ENCODE data around the gene SNRNP35.

SNRNP35 gene

GRCh38 chr12:123488539-123489230 lies 30.7 kb downstream of the SNRNP35 start:
- no peak overlapping the region for H3K4me2 ChIP-seq (ENCODE audit: low read depth, low read length, poor library complexity, severe bottlenecking)
- no peaks in the 10 kb centered on the region for H3K9me3 ChIP-seq (ENCODE audit: insufficient read depth, low read depth, low read length)
- H3K9me2 ChIP-seq (replicated peaks; ENCODE audit: low read depth, low read length) = no peaks in the 10 kb centered on the region
- TF ChIP-seq CTCF (conservative IDR thresholded peaks at IDR 0.05; ENCODE audit: low read length) (no peak), EZH2phosphoT487 (IDR thresholded peaks at IDR 0.05; ENCODE audit: borderline replicate concordance) (no peak)
- no peaks in the 10 kb centered on the region for H3K79me2 ChIP-seq (ENCODE audit: insufficient read depth, low read length)
- H3K36me3 ChIP-seq (ENCODE audit: insufficient read depth, low read length) = no peaks in the 10 kb centered on the region
- H3K4me3 ChIP-seq (ENCODE audit: low read length, poor library complexity, severe bottlenecking) = no peak overlapping the region
- no peaks in the 10 kb centered on the region for H3K27me3 ChIP-seq (ENCODE audit: insufficient read depth, low read length, poor library complexity, severe bottlenecking)
- peaks cover 8% of the 10 kb centered on the region for H3K4me1 ChIP-seq (ENCODE audit: insufficient read depth, low read length, poor library complexity, severe bottlenecking)
- H2AFZ ChIP-seq (ENCODE audit: low read length) = no peak overlapping the region
- H3F3A ChIP-seq (ENCODE audit: low read depth) = no peaks in the 10 kb centered on the region
- no peak overlapping the region for H3K9ac ChIP-seq (ENCODE audit: low read depth, low read length, poor library complexity, severe bottlenecking)
- H4K20me1 ChIP-seq (ENCODE audit: insufficient read depth, low read length, poor library complexity, severe bottlenecking) = no peaks in the 10 kb centered on the region

GRCh38 chr12:123489580-123489979 lies 31.6 kb downstream of the SNRNP35 start:
- H3K9ac ChIP-seq (ENCODE audit: low read depth, low read length, poor library complexity, severe bottlenecking) = no peak overlapping the region
- no peaks in the 10 kb centered on the region for H3K27me3 ChIP-seq (ENCODE audit: insufficient read depth, low read length, poor library complexity, severe bottlenecking)
- no peaks in the 10 kb centered on the region for H3K9me2 ChIP-seq (replicated peaks; ENCODE audit: low read depth, low read length)
- no peaks in the 10 kb centered on the region for H4K20me1 ChIP-seq (ENCODE audit: insufficient read depth, low read length, poor library complexity, severe bottlenecking)
- no peak overlapping the region for H3K4me3 ChIP-seq (ENCODE audit: low read length, poor library complexity, severe bottlenecking)
- no peaks in the 10 kb centered on the region for H3K79me2 ChIP-seq (ENCODE audit: insufficient read depth, low read length)
- TF ChIP-seq CTCF (conservative IDR thresholded peaks at IDR 0.05; ENCODE audit: low read length) (no peak), EZH2phosphoT487 (IDR thresholded peaks at IDR 0.05; ENCODE audit: borderline replicate concordance) (no peak)
- H3K36me3 ChIP-seq (ENCODE audit: insufficient read depth, low read length) = no peaks in the 10 kb centered on the region
- no peak overlapping the region for H2AFZ ChIP-seq (ENCODE audit: low read length)
- no peaks in the 10 kb centered on the region for H3K4me1 ChIP-seq (ENCODE audit: insufficient read depth, low read length, poor library complexity, severe bottlenecking)
- no peak overlapping the region for H3K4me2 ChIP-seq (ENCODE audit: low read depth, low read length, poor library complexity, severe bottlenecking)
- no peaks in the 10 kb centered on the region for H3K9me3 ChIP-seq (ENCODE audit: insufficient read depth, low read depth, low read length)
- no peaks in the 10 kb centered on the region for H3F3A ChIP-seq (ENCODE audit: low read depth)

GRCh38 chr12:123490089-123490488 lies 32.1 kb downstream of the SNRNP35 start:
- no peaks in the 10 kb centered on the region for H3K4me1 ChIP-seq (ENCODE audit: insufficient read depth, low read length, poor library complexity, severe bottlenecking)
- TF ChIP-seq EZH2phosphoT487 (IDR thresholded peaks at IDR 0.05; ENCODE audit: borderline replicate concordance) (no peak), CTCF (conservative IDR thresholded peaks at IDR 0.05; ENCODE audit: low read length) (no peak)
- H3K4me3 ChIP-seq (ENCODE audit: low read length, poor library complexity, severe bottlenecking) = no peak overlapping the region
- H3K4me2 ChIP-seq (ENCODE audit: low read depth, low read length, poor library complexity, severe bottlenecking) = no peak overlapping the region
- no peaks in the 10 kb centered on the region for H3K9me3 ChIP-seq (ENCODE audit: insufficient read depth, low read depth, low read length)
- H2AFZ ChIP-seq (ENCODE audit: low read length) = no peak overlapping the region
- H4K20me1 ChIP-seq (ENCODE audit: insufficient read depth, low read length, poor library complexity, severe bottlenecking) = no peaks in the 10 kb centered on the region
- H3K79me2 ChIP-seq (ENCODE audit: insufficient read depth, low read length) = no peaks in the 10 kb centered on the region
- no peaks in the 10 kb centered on the region for H3K36me3 ChIP-seq (ENCODE audit: insufficient read depth, low read length)
- no peaks in the 10 kb centered on the region for H3K9me2 ChIP-seq (replicated peaks; ENCODE audit: low read depth, low read length)
- no peaks in the 10 kb centered on the region for H3F3A ChIP-seq (ENCODE audit: low read depth)
- no peaks in the 10 kb centered on the region for H3K27me3 ChIP-seq (ENCODE audit: insufficient read depth, low read length, poor library complexity, severe bottlenecking)
- no peak overlapping the region for H3K9ac ChIP-seq (ENCODE audit: low read depth, low read length, poor library complexity, severe bottlenecking)

Data from Loucy (cell line).